ENCODE results near the gene KCNIP1. TPM values are rescaled to one million over a fixed set of nuclear protein-coding genes. Genes with fewer than 3 reads are reported as not detected.

KCNIP1 gene
- total and polyA plus RNA-seq, 9 of the 15 experiments (the other 6 are each of a cell fraction or from before 2014, with no cell fraction given), result not detected

DNA sequence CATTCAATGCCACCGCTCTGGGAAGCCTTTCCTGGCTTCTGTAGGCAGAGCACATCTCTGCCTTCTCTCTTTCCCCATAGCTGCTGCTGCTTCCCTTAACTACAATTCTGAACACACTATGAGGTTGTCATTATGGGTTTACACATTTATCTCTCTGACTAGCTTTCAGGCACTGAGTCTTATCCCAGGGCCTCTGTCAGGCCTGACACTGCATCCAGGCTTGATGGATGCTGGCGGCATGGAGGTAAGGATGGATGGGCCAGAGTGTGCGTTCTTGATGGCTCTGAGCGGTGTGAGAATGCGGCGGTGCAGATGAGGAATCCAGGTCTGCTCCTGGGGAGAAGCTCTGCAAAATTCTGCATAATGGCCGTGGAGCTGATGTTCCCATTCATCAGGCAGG lies 6.3 kb downstream of the KCNIP1 start:
- WGBS (ENCODE audit: insufficient coverage, low coverage, missing lambda C conversion rate), result 0% methylated on average over 7 of the region's 7 CpGs
- ChIA-PET POLR2A (interaction anchor here (0.6 kb wide), 1 partner anchor 382 kb away, joined by 3 read pairs; no protein-coding TSS in a partner anchor), CTCF (ENCODE audit: low intra/inter-chr PET ratio) (no interaction called here)
- no peak overlapping the region for H2AFZ ChIP-seq (ENCODE audit: low read depth, low read length)
- H3K36me3 ChIP-seq (ENCODE audit: control insufficient read depth, insufficient read depth, low read length), result no peaks in the 10 kb centered on the region
- H3K9me1 ChIP-seq (ENCODE audit: control insufficient read depth, insufficient read depth, low read length), result no peaks in the 10 kb centered on the region
- H3K4me2 ChIP-seq (ENCODE audit: insufficient read depth, low read length), result no peak overlapping the region
- H3K9ac ChIP-seq (ENCODE audit: insufficient read depth in 1 of 2, low read depth in 2 of 2, low read length in 2 of 2), result peak overlapping the region in 1 of 2 experiments; percentile 40; a peak in 1 of 4 replicates
- DNase-seq (ENCODE audit: extremely low read depth in 1 of 4, low spot score in 3 of 4) (no peak), ATAC-seq (no peak), FAIRE-seq (no peak)
- no peaks in the 10 kb centered on the region for H3K79me2 ChIP-seq (ENCODE audit: control insufficient read depth, insufficient read depth, low read length)
- no TSS peak for BruUV-seq (replicated peaks)
- intact Hi-C loops (cut with micrococcal nuclease) (no loop called here), in situ Hi-C loops (cut with MboI) (no loop called here)
- no peak for TF ChIP-seq SMAD1 (IDR thresholded peaks at IDR 0.05; ENCODE audit: low read depth, low read length, partially characterized antibody)
- TF ChIP-seq, protein P1, sequence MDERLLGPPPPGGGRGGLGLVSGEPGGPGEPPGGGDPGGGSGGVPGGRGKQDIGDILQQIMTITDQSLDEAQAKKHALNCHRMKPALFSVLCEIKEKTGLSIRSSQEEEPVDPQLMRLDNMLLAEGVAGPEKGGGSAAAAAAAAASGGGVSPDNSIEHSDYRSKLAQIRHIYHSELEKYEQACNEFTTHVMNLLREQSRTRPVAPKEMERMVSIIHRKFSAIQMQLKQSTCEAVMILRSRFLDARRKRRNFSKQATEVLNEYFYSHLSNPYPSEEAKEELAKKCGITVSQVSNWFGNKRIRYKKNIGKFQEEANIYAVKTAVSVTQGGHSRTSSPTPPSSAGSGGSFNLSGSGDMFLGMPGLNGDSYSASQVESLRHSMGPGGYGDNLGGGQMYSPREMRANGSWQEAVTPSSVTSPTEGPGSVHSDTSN (CRISPR knock-in tag; IDR thresholded peaks at IDR 0.05; ENCODE audit: low read depth), result no peak
- TF ChIP-seq, protein P1 (tag; conservative IDR thresholded peaks at IDR 0.05; ENCODE audit: low read depth), result no peak
- no peak for TF ChIP-seq ETV5 (CRISPR knock-in tag; IDR thresholded peaks at IDR 0.05; ENCODE audit: low read depth)
- TF ChIP-seq FOSL1 (tag; conservative IDR thresholded peaks at IDR 0.05), result no peak
- TF ChIP-seq ZBTB8A (IDR thresholded peaks at IDR 0.05; ENCODE audit: partially characterized antibody), result no peak
- no peak for TF ChIP-seq CBX8 (IDR thresholded peaks at IDR 0.05; ENCODE audit: borderline replicate concordance, extremely low read depth, low read depth, low read length, poor library complexity, severe bottlenecking)
- no peak for TF ChIP-seq RAD21 (CRISPR knock-in tag; conservative IDR thresholded peaks at IDR 0.05 in 1 of 2, IDR thresholded peaks at IDR 0.05 in 1 of 2)
- TF ChIP-seq, protein P2, sequence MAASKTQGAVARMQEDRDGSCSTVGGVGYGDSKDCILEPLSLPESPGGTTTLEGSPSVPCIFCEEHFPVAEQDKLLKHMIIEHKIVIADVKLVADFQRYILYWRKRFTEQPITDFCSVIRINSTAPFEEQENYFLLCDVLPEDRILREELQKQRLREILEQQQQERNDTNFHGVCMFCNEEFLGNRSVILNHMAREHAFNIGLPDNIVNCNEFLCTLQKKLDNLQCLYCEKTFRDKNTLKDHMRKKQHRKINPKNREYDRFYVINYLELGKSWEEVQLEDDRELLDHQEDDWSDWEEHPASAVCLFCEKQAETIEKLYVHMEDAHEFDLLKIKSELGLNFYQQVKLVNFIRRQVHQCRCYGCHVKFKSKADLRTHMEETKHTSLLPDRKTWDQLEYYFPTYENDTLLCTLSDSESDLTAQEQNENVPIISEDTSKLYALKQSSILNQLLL (CRISPR knock-in tag; IDR thresholded peaks at IDR 0.05; ENCODE audit: borderline replicate concordance), result no peak
- TF ChIP-seq PURB (CRISPR knock-in tag; IDR thresholded peaks at IDR 0.05; ENCODE audit: low read depth), result no peak
- no peak for TF ChIP-seq SRSF3 (IDR thresholded peaks at IDR 0.05; ENCODE audit: insufficient read depth, low read length)
- no peak for TF ChIP-seq CBFA2T3 (IDR thresholded peaks at IDR 0.05)
- TF ChIP-seq NR2C1 (IDR thresholded peaks at IDR 0.05), result no peak
- no peak for TF ChIP-seq NR2C1 (tag; IDR thresholded peaks at IDR 0.05)
- TF ChIP-seq RFX1 (IDR thresholded peaks at IDR 0.05), result no peak
- TF ChIP-seq, protein P3, sequence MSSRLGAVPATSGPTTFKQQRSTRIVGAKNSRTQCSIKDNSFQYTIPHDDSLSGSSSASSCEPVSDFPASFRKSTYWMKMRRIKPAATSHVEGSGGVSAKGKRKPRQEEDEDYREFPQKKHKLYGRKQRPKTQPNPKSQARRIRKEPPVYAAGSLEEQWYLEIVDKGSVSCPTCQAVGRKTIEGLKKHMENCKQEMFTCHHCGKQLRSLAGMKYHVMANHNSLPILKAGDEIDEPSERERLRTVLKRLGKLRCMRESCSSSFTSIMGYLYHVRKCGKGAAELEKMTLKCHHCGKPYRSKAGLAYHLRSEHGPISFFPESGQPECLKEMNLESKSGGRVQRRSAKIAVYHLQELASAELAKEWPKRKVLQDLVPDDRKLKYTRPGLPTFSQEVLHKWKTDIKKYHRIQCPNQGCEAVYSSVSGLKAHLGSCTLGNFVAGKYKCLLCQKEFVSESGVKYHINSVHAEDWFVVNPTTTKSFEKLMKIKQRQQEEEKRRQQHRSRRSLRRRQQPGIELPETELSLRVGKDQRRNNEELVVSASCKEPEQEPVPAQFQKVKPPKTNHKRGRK (tag; IDR thresholded peaks at IDR 0.05), result no peak
- TF ChIP-seq HDAC8 (tag; IDR thresholded peaks at IDR 0.05), result no peak
- no peak for TF ChIP-seq WHSC1 (IDR thresholded peaks at IDR 0.05; ENCODE audit: low read length)
- H4K20me1 ChIP-seq (replicated peaks; ENCODE audit: control insufficient read depth, insufficient read depth, low read length), result no peaks in the 10 kb centered on the region
- peaks cover 2 to 27% of the 10 kb centered on the region in 2 experiments; a peak in 2 of 5 replicates for H3K27me3 ChIP-seq (ENCODE audit: control insufficient read depth in 2 of 2, insufficient read depth in 2 of 2, low read length in 2 of 2)
- H3K4me1 ChIP-seq (replicated peaks in 1 of 2; ENCODE audit: control insufficient read depth in 2 of 2, insufficient read depth in 2 of 2, low read length in 2 of 2), result no peaks in the 10 kb centered on the region
- H3K9me3 ChIP-seq (replicated peaks; ENCODE audit: control insufficient read depth, insufficient read depth, low read depth, low read length), result no peaks in the 10 kb centered on the region
- H3K4me3 ChIP-seq, result no peak overlapping the region
- H3K27ac ChIP-seq (ENCODE audit: extremely low read depth, low read depth, low read length), result no peak overlapping the region
